ENCODE measurements around the gene CRIP3. TPM values are rescaled to one million over a fixed set of nuclear protein-coding genes. Genes with fewer than 3 reads are reported as not detected.

CRIP3 gene
- total RNA-seq, 1 experiment from 2014 or later = not detected

GRCh38 chr6:43328528-43328927 is 19.9 kb upstream of the CRIP3 start:
- H3K36me3 ChIP-seq (ENCODE audit: control insufficient read depth, insufficient read depth, low read length) = no peaks in the 10 kb centered on the region
- peak overlapping the region; percentile 49 for H3K27ac Mint-ChIP-seq (ENCODE audit: unreplicated experiment)
- DNase-seq = peak in 1 of 2 experiments; percentile 13
- H3K4me3 Mint-ChIP-seq (ENCODE audit: unreplicated experiment) = no peak overlapping the region
- no peak for TF ChIP-seq CTCF (IDR thresholded peaks at IDR 0.05; ENCODE audit: insufficient read depth in 1 of 2, low read depth in 1 of 2, low read length in 1 of 2, severe bottlenecking in 1 of 2, unreplicated experiment in 1 of 2)
- H3K4me1 Mint-ChIP-seq (ENCODE audit: low read depth, unreplicated experiment) = no peaks in the 10 kb centered on the region
- H3K9me3 Mint-ChIP-seq (ENCODE audit: unreplicated experiment) = no peaks in the 10 kb centered on the region
- POLR2A ChIA-PET = no interaction called here
- intact Hi-C loops (cut with micrococcal nuclease; ENCODE audit: unreplicated experiment) = no loop called here
- H3K27me3 ChIP-seq (replicated peaks; ENCODE audit: control insufficient read depth, insufficient read depth, low read length) = no peaks in the 10 kb centered on the region
- no peaks in the 10 kb centered on the region for H3K4me1 ChIP-seq
- H3K36me3 Mint-ChIP-seq (ENCODE audit: insufficient read depth, unreplicated experiment) = no peaks in the 10 kb centered on the region
- no peaks in the 10 kb centered on the region for H3K9me3 ChIP-seq
- CTCF ChIA-PET = interaction anchor here (1.1 kb wide), 1 partner anchor 99 kb away, joined by 3 read pairs; the partner anchor contains the start of gene DNPH1
- H3K4me3 ChIP-seq (ENCODE audit: low read depth, low read length) = no peak overlapping the region
- no TSS peak for BruUV-seq (replicated peaks)
- peaks cover 3% of the 10 kb centered on the region for H3K27me3 Mint-ChIP-seq (ENCODE audit: insufficient read depth, unreplicated experiment)

GRCh38 chr6:43325876-43326275 is 17.2 kb upstream of the CRIP3 start:
- CTCF ChIA-PET = interaction anchor here (0.6 kb wide), 1 partner anchor 156 kb away, joined by 5 read pairs; no protein-coding TSS in a partner anchor
- H3K36me3 ChIP-seq (ENCODE audit: control insufficient read depth, insufficient read depth, low read length) = no peaks in the 10 kb centered on the region
- H3K4me3 Mint-ChIP-seq (ENCODE audit: unreplicated experiment) = no peak overlapping the region
- intact Hi-C loops (cut with micrococcal nuclease; ENCODE audit: unreplicated experiment) = no loop called here
- POLR2A ChIA-PET = no interaction called here
- H3K9me3 ChIP-seq = no peaks in the 10 kb centered on the region
- H3K27me3 ChIP-seq (replicated peaks; ENCODE audit: control insufficient read depth, insufficient read depth, low read length) = no peaks in the 10 kb centered on the region
- no peak for DNase-seq
- H3K9me3 Mint-ChIP-seq (ENCODE audit: unreplicated experiment) = no peaks in the 10 kb centered on the region
- BruUV-seq (replicated peaks) = no TSS peak
- H3K4me3 ChIP-seq (ENCODE audit: low read depth, low read length) = no peak overlapping the region
- no peaks in the 10 kb centered on the region for H3K4me1 ChIP-seq
- H3K27ac Mint-ChIP-seq (ENCODE audit: unreplicated experiment) = no peak overlapping the region
- H3K4me1 Mint-ChIP-seq (ENCODE audit: low read depth, unreplicated experiment) = no peaks in the 10 kb centered on the region
- no peaks in the 10 kb centered on the region for H3K27me3 Mint-ChIP-seq (ENCODE audit: insufficient read depth, unreplicated experiment)
- TF ChIP-seq CTCF (IDR thresholded peaks at IDR 0.05; ENCODE audit: insufficient read depth in 1 of 2, low read depth in 1 of 2, low read length in 1 of 2, severe bottlenecking in 1 of 2, unreplicated experiment in 1 of 2) = no peak
- H3K36me3 Mint-ChIP-seq (ENCODE audit: insufficient read depth, unreplicated experiment) = no peaks in the 10 kb centered on the region

- H3K27me3 Mint-ChIP-seq (ENCODE audit: insufficient read depth, unreplicated experiment) = peaks cover 3% of the 10 kb centered on the region
- H3K9me3 Mint-ChIP-seq (ENCODE audit: unreplicated experiment) = no peaks in the 10 kb centered on the region
- intact Hi-C loops (cut with micrococcal nuclease; ENCODE audit: unreplicated experiment) = no loop called here
- no peaks in the 10 kb centered on the region for H3K36me3 ChIP-seq (ENCODE audit: control insufficient read depth, insufficient read depth, low read length)
- H3K4me1 ChIP-seq = no peaks in the 10 kb centered on the region
- no peaks in the 10 kb centered on the region for H3K9me3 ChIP-seq
- H3K4me3 Mint-ChIP-seq (ENCODE audit: unreplicated experiment) = no peak overlapping the region
- no TSS peak for BruUV-seq (replicated peaks)
- no peaks in the 10 kb centered on the region for H3K4me1 Mint-ChIP-seq (ENCODE audit: low read depth, unreplicated experiment)
- H3K4me3 ChIP-seq (ENCODE audit: low read depth, low read length) = no peak overlapping the region
- ChIA-PET CTCF (no interaction called here), POLR2A (no interaction called here)
- H3K27me3 ChIP-seq (replicated peaks; ENCODE audit: control insufficient read depth, insufficient read depth, low read length) = no peaks in the 10 kb centered on the region
- H3K36me3 Mint-ChIP-seq (ENCODE audit: insufficient read depth, unreplicated experiment) = no peaks in the 10 kb centered on the region
- no peak overlapping the region for H3K27ac Mint-ChIP-seq (ENCODE audit: unreplicated experiment)
- DNase-seq = no peak
- TF ChIP-seq CTCF (IDR thresholded peaks at IDR 0.05; ENCODE audit: insufficient read depth in 1 of 2, low read depth in 1 of 2, low read length in 1 of 2, severe bottlenecking in 1 of 2, unreplicated experiment in 1 of 2) = no peak
These were observed 9.4 kb upstream of the CRIP3 start for GRCh38 chr6:43318011-43318410.

Measured in Caco-2 (cell line).